Liver (tissue), 3 donors: ENCODE results near the gene BASP1.

Experiments used
- EGR1 ChIP-seq, 2 donors: IDR thresholded peaks; 2 replicates each; pipeline ENCODE4 v1.6.1; 2016 to 2018; ENCODE audit warnings: antibody characterized with exemption in 2 of 2, low read depth in 2 of 2
- FOXA1 ChIP-seq: IDR thresholded peaks from 2 replicates; pipeline ENCODE4 v1.6.1; 2016; ENCODE audit warnings: antibody characterized with exemption
- GABPA ChIP-seq, 2 donors: IDR thresholded peaks in 1 of 2; conservative IDR thresholded peaks in 1 of 2; 2 replicates each; pipeline ENCODE4 v1.6.1; 2016; ENCODE audit warnings: antibody characterized with exemption in 2 of 2, mild to moderate bottlenecking in 1 of 2, moderate library complexity in 1 of 2
- RAD21 ChIP-seq, 2 donors: IDR thresholded peaks; 2 replicates each; pipeline ENCODE4 v1.6.1; 2016; ENCODE audit warnings: antibody characterized with exemption in 2 of 2, mild to moderate bottlenecking in 2 of 2
- SP1 ChIP-seq: IDR thresholded peaks from 2 replicates; pipeline ENCODE4 v1.6.1; 2018; ENCODE audit warnings: antibody characterized with exemption, mild to moderate bottlenecking
- TF ChIP-seq, protein P1 (sequence below): fragments of 150-350 bp; IDR thresholded peaks from 2 replicates; pipeline ENCODE4 v1.5.1; 2017; ENCODE audit warnings: improper control_type of control experiment, low read depth, low read length; ENCODE audit not compliant: missing input control
- TF ChIP-seq, protein P2 (sequence below): IDR thresholded peaks from 2 replicates; pipeline ENCODE4 v1.6.1; 2016; ENCODE audit warnings: antibody characterized with exemption
- TF ChIP-seq, protein P3 (sequence below): IDR thresholded peaks from 2 replicates; pipeline ENCODE4 v1.6.1; 2016; ENCODE audit warnings: antibody characterized with exemption, mild to moderate bottlenecking
- TF ChIP-seq, protein P4 (sequence below): IDR thresholded peaks from 2 replicates; pipeline ENCODE4 v1.6.1; 2016; ENCODE audit warnings: antibody characterized with exemption
- donor health status: healthy.
- donor health status: healthy.

DNA sequence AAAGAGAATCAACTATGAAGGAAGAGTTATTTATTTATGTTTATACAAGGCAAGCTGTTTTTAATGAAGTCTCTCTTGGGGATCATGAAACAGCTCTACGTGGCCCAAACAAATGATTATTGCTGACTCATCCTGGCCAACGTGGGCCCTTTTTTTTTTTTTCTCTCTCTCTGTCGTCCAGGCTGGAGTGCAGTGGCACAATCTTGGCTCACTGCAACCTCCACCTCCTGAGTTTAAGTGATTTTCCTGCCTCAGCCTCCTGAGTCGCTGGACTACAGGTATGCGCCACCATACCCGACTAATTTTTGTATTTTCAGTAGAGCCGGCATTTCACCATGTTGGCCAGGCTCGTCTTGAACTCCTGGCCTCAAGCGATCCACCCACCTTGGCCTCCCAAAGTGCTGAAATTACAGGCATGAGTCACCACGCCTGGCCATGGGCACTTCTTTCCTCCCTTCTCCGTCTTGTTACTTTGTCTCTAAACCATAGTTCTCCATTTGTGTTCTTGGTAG lies 98.3 kb downstream of the BASP1 start:
- TF ChIP-seq, protein P1, sequence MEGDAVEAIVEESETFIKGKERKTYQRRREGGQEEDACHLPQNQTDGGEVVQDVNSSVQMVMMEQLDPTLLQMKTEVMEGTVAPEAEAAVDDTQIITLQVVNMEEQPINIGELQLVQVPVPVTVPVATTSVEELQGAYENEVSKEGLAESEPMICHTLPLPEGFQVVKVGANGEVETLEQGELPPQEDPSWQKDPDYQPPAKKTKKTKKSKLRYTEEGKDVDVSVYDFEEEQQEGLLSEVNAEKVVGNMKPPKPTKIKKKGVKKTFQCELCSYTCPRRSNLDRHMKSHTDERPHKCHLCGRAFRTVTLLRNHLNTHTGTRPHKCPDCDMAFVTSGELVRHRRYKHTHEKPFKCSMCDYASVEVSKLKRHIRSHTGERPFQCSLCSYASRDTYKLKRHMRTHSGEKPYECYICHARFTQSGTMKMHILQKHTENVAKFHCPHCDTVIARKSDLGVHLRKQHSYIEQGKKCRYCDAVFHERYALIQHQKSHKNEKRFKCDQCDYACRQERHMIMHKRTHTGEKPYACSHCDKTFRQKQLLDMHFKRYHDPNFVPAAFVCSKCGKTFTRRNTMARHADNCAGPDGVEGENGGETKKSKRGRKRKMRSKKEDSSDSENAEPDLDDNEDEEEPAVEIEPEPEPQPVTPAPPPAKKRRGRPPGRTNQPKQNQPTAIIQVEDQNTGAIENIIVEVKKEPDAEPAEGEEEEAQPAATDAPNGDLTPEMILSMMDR, result no peak
- TF ChIP-seq RAD21 (IDR thresholded peaks at IDR 0.05), result no peak
- TF ChIP-seq, protein P2, sequence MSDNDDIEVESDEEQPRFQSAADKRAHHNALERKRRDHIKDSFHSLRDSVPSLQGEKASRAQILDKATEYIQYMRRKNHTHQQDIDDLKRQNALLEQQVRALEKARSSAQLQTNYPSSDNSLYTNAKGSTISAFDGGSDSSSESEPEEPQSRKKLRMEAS, result no peak
- TF ChIP-seq GABPA (IDR thresholded peaks at IDR 0.05 in 1 of 2, conservative IDR thresholded peaks at IDR 0.05 in 1 of 2), result no peak
- TF ChIP-seq, protein P3, sequence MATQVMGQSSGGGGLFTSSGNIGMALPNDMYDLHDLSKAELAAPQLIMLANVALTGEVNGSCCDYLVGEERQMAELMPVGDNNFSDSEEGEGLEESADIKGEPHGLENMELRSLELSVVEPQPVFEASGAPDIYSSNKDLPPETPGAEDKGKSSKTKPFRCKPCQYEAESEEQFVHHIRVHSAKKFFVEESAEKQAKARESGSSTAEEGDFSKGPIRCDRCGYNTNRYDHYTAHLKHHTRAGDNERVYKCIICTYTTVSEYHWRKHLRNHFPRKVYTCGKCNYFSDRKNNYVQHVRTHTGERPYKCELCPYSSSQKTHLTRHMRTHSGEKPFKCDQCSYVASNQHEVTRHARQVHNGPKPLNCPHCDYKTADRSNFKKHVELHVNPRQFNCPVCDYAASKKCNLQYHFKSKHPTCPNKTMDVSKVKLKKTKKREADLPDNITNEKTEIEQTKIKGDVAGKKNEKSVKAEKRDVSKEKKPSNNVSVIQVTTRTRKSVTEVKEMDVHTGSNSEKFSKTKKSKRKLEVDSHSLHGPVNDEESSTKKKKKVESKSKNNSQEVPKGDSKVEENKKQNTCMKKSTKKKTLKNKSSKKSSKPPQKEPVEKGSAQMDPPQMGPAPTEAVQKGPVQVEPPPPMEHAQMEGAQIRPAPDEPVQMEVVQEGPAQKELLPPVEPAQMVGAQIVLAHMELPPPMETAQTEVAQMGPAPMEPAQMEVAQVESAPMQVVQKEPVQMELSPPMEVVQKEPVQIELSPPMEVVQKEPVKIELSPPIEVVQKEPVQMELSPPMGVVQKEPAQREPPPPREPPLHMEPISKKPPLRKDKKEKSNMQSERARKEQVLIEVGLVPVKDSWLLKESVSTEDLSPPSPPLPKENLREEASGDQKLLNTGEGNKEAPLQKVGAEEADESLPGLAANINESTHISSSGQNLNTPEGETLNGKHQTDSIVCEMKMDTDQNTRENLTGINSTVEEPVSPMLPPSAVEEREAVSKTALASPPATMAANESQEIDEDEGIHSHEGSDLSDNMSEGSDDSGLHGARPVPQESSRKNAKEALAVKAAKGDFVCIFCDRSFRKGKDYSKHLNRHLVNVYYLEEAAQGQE, result no peak
- TF ChIP-seq, protein P4, sequence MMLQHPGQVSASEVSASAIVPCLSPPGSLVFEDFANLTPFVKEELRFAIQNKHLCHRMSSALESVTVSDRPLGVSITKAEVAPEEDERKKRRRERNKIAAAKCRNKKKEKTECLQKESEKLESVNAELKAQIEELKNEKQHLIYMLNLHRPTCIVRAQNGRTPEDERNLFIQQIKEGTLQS, result no peak
- no peak for TF ChIP-seq FOXA1
- no peak for TF ChIP-seq SP1
- no peak for TF ChIP-seq EGR1 (IDR thresholded peaks at IDR 0.05; ENCODE audit: low read depth in 2 of 2)
